Naive B cell (primary cell): Measurements from ENCODE around the gene VPS35L. TPM values are rescaled to one million over a fixed set of nuclear protein-coding genes. Genes with fewer than 3 reads are reported as not detected.

Experiments used
- ATAC-seq, 2 donors: fragments of 150-1000 bp; cut with Tn5 transposase; 2 replicates each; pipeline ENCODE4 v1.10.0; 2021; ENCODE audit warnings: low read depth in 2 of 2, mild to moderate bottlenecking in 2 of 2, moderate library complexity in 2 of 2
- DNase-seq: peaks from one replicate; pipeline ENCODE4 v3.0.0; 2022
- H3K27ac Mint-ChIP-seq, 6 donors: one replicate each; pipeline ENCODE4 v1.8.0; 2020 to 2022; ENCODE audit warnings: mild to moderate bottlenecking in 6 of 6, mixed read lengths in 6 of 6, moderate library complexity in 5 of 6, inconsistent platforms in 2 of 6
- H3K27me3 Mint-ChIP-seq, 3 donors: one replicate each; pipeline ENCODE4 v1.8.0; 2021 to 2022; ENCODE audit warnings: mixed read lengths in 3 of 3, mild to moderate bottlenecking in 1 of 3
- H3K36me3 Mint-ChIP-seq, 2 donors: one replicate each; pipeline ENCODE4 v1.8.0; 2020 to 2022; ENCODE audit warnings: mixed read lengths in 2 of 2, inconsistent platforms in 1 of 2, mild to moderate bottlenecking in 1 of 2
- H3K4me1 Mint-ChIP-seq, 3 donors: one replicate each; pipeline ENCODE4 v1.8.0; 2020 to 2022; ENCODE audit warnings: mixed read lengths in 3 of 3, inconsistent platforms in 1 of 3, mild to moderate bottlenecking in 1 of 3, moderate library complexity in 1 of 3
- H3K4me3 Mint-ChIP-seq, 8 donors: one replicate each; pipeline ENCODE4 v1.8.0; 2020 to 2022; ENCODE audit warnings: mild to moderate bottlenecking in 8 of 8, mixed read lengths in 8 of 8, moderate library complexity in 8 of 8, inconsistent platforms in 2 of 8
- H3K9me3 Mint-ChIP-seq, 7 donors: one replicate each; pipeline ENCODE4 v1.8.0; 2020 to 2022; ENCODE audit warnings: mixed read lengths in 7 of 7, mild to moderate bottlenecking in 5 of 7, inconsistent platforms in 2 of 7, moderate library complexity in 1 of 7
- polyA plus RNA-seq, 6 donors: library from polyadenylated mRNA; unstranded; fragments of 300-500 nt; fragmentation: Illumina TruSeq; gene quantifications; one replicate each; pipeline ENCODE4 v1.2.3, GENCODE V29; 2021; ENCODE audit warnings: low read depth in 6 of 6

VPS35L gene
- polyA plus RNA-seq, 6 donors from 2014 or later: 31.1 to 38.6 (median 33.8) TPM

- Mint-ChIP-seq H3K4me1 (peaks cover 0 to 4% (median 0%) of the 10 kb centered on the region in 3 donors), H3K36me3 (peaks cover 10 to 22% of the 10 kb centered on the region in 2 donors), H3K27ac (peak overlapping the region in 1 of 6 donors; percentile 89), H3K9me3 (no peaks in the 10 kb centered on the region), H3K27me3 (no peaks in the 10 kb centered on the region), H3K4me3 (no peak overlapping the region)
- no peak for ATAC-seq
- DNase-seq: no peak
These were observed 144.0 kb downstream of the VPS35L start for GRCh38 chr16:19699472-19699871.

- ATAC-seq: no peak
- Mint-ChIP-seq H3K36me3 (peaks cover 15 to 29% of the 10 kb centered on the region in 2 donors), H3K27ac (peak overlapping the region in 2 of 6 donors; percentile 32 to 91), H3K27me3 (no peaks in the 10 kb centered on the region), H3K4me1 (peaks cover 0 to 4% (median 0%) of the 10 kb centered on the region in 3 donors), H3K9me3 (no peaks in the 10 kb centered on the region), H3K4me3 (no peak overlapping the region)
- no peak for DNase-seq
These were observed 144.8 kb downstream of the VPS35L start for GRCh38 chr16:19700319-19700781.

DNA sequence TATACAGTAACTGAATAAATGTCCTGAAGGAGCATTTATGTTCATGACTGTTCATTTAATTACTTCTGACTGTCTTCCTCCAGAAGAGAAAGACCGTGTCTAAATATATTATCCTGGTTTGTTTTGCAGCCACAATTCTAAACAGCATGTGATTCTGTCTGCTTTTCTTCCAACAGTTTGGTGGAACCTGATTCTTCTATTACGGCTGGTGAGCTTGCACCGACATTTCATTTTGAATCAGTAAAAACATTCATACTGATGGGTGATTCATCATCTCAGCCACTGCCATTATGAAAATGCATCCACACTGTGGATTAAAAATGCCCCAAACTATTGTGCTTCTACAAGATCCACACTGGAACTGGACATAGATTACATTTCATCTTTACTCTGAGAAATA is 145.6 kb downstream of the VPS35L start:
- Mint-ChIP-seq H3K4me3 (no peak overlapping the region), H3K4me1 (peaks cover 0 to 4% (median 0%) of the 10 kb centered on the region in 3 donors), H3K27ac (no peak overlapping the region), H3K36me3 (peaks cover 22 to 33% of the 10 kb centered on the region in 2 donors), H3K9me3 (no peaks in the 10 kb centered on the region), H3K27me3 (no peaks in the 10 kb centered on the region)
- ATAC-seq (no peak), DNase-seq (no peak)

- peaks cover 0 to 2% (median 0%) of the 10 kb centered on the region in 3 donors for H3K4me1 Mint-ChIP-seq
- peak overlapping the region in 3 of 6 donors; percentile 37 to 84 (median 51) for H3K27ac Mint-ChIP-seq
- no peak for DNase-seq
- no peak overlapping the region for H3K4me3 Mint-ChIP-seq
- H3K36me3 Mint-ChIP-seq: peaks cover 19 to 36% of the 10 kb centered on the region in 2 donors
- no peaks in the 10 kb centered on the region for H3K9me3 Mint-ChIP-seq
- no peaks in the 10 kb centered on the region for H3K27me3 Mint-ChIP-seq
- no peak for ATAC-seq
These were observed 147.8 kb downstream of the VPS35L start for GRCh38 chr16:19703172-19703889.

DNA sequence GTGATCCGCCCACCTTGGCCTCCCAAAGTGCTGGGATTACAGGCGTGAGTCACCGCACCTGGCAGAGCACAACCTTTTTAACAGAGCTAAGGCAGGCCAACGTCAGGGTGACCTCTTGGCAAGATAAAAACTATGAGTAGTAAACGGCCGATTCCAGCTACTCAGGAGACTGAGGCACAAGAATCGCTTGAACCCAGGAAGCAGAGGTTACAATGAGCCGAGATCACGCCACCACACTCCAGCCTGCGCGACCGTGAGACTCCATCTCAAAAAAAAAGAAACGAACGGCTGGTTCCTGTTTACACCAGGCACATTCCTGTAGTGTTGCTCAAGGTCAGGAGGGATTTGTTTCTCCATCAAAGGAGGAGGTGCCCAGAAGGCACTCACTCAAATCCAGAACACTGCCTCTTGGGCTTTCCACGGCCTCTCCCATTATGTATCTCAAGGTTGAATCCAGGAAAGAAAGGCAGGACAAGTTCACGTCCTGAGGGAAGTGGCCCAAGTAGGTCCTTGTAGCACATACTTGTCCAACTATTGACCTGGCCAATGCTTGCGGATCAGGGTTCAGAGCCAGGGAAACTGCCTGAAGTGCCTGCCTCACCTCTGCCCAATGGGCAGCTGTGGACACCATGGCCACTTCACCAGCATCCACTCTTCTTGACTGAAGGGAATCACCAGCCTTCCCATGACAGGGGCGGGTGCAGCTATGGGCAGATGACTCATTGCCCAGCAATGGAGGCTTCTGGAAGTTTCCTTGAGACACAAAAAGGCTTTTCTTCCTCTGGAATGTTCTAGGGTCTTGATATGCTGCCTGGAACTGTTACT is 149.0 kb downstream of the VPS35L start:
- Mint-ChIP-seq H3K36me3 (peaks cover 20 to 38% of the 10 kb centered on the region in 2 donors), H3K4me1 (peaks cover 0 to 4% (median 4%) of the 10 kb centered on the region in 3 donors), H3K27ac (no peak overlapping the region), H3K9me3 (no peaks in the 10 kb centered on the region), H3K4me3 (no peak overlapping the region), H3K27me3 (no peaks in the 10 kb centered on the region)
- DNase-seq: no peak
- ATAC-seq: no peak

- no peak for ATAC-seq
- peaks cover 26 to 39% of the 10 kb centered on the region in 2 donors for H3K36me3 Mint-ChIP-seq
- peaks cover 0 to 9% (median 8%) of the 10 kb centered on the region in 3 donors for H3K4me1 Mint-ChIP-seq
- H3K27me3 Mint-ChIP-seq: no peaks in the 10 kb centered on the region
- H3K4me3 Mint-ChIP-seq: no peak overlapping the region
- H3K9me3 Mint-ChIP-seq: no peaks in the 10 kb centered on the region
- peak overlapping the region in 1 of 6 donors; percentile 37 for H3K27ac Mint-ChIP-seq
- DNase-seq: no peak
These were observed 149.6 kb downstream of the VPS35L start for GRCh38 chr16:19705146-19705501.

GRCh38 chr16:19705843-19706242 is 150.3 kb downstream of the VPS35L start:
- no peaks in the 10 kb centered on the region for H3K9me3 Mint-ChIP-seq
- ATAC-seq: no peak
- H3K36me3 Mint-ChIP-seq: peaks cover 27 to 34% of the 10 kb centered on the region in 2 donors
- DNase-seq: no peak
- peaks cover 0 to 9% (median 8%) of the 10 kb centered on the region in 3 donors for H3K4me1 Mint-ChIP-seq
- no peak overlapping the region for H3K4me3 Mint-ChIP-seq
- H3K27me3 Mint-ChIP-seq: no peaks in the 10 kb centered on the region
- H3K27ac Mint-ChIP-seq: no peak overlapping the region

GRCh38 chr16:19706846-19707245 is 151.3 kb downstream of the VPS35L start:
- no peaks in the 10 kb centered on the region for H3K9me3 Mint-ChIP-seq
- H3K36me3 Mint-ChIP-seq: peaks cover 27 to 34% of the 10 kb centered on the region in 2 donors
- H3K27me3 Mint-ChIP-seq: no peaks in the 10 kb centered on the region
- no peak for ATAC-seq
- no peak overlapping the region for H3K27ac Mint-ChIP-seq
- peaks cover 7 to 12% (median 9%) of the 10 kb centered on the region in 3 donors for H3K4me1 Mint-ChIP-seq
- no peak for DNase-seq
- H3K4me3 Mint-ChIP-seq: no peak overlapping the region

GRCh38 chr16:19707569-19708295 is 152.2 kb downstream of the VPS35L start:
- Mint-ChIP-seq H3K27me3 (no peaks in the 10 kb centered on the region), H3K27ac (no peak overlapping the region), H3K4me1 (peaks cover 9 to 12% (median 9%) of the 10 kb centered on the region in 3 donors), H3K36me3 (peaks cover 27 to 34% of the 10 kb centered on the region in 2 donors), H3K4me3 (no peak overlapping the region), H3K9me3 (no peaks in the 10 kb centered on the region)
- DNase-seq (no peak), ATAC-seq (no peak)

GRCh38 chr16:19708296-19709205 is 153.0 kb downstream of the VPS35L start:
- Mint-ChIP-seq H3K36me3 (peaks cover 27 to 29% of the 10 kb centered on the region in 2 donors), H3K27me3 (no peaks in the 10 kb centered on the region), H3K4me1 (peaks cover 9 to 12% (median 9%) of the 10 kb centered on the region in 3 donors), H3K4me3 (no peak overlapping the region), H3K9me3 (no peaks in the 10 kb centered on the region), H3K27ac (peak overlapping the region in 2 of 6 donors; percentile 69 to 90)
- DNase-seq (no peak), ATAC-seq (no peak)

- peak overlapping the region in 2 of 6 donors; percentile 6 to 70 for H3K27ac Mint-ChIP-seq
- no peak overlapping the region for H3K4me3 Mint-ChIP-seq
- H3K27me3 Mint-ChIP-seq: no peaks in the 10 kb centered on the region
- peaks cover 33 to 37% of the 10 kb centered on the region in 2 donors for H3K36me3 Mint-ChIP-seq
- no peaks in the 10 kb centered on the region for H3K9me3 Mint-ChIP-seq
- ATAC-seq: no peak
- peaks cover 14 to 17% (median 17%) of the 10 kb centered on the region in 3 donors for H3K4me1 Mint-ChIP-seq
- DNase-seq: no peak
These were observed 154.1 kb downstream of the VPS35L start for GRCh38 chr16:19709381-19710136.
